Measurements from ENCODE around the gene HRH4.

Gene HRH4

GRCh38 chr18:24506175-24506574 is 45.7 kb downstream of the HRH4 start:
- DNase-seq (ENCODE audit: low read depth in 2 of 2), result no peak

DNA sequence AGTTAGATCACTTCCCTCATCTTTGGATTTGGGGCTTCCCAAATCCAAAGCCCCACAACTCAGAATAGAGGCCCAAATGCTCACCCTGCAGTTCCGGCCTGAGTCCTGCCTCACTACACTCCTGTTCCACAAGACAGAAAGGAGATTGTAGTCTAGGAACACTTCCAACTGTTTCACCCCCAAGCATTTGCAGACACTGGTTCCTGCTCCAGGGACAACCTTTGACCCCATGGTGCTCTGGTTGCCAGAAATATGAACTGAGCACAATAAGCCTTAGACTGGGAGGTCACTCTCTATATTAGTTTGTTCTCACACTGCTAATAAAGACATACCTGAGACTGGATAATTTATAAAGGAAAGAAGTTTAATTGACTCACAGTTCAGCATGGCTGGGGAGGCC is 49.0 kb downstream of the HRH4 start:
- DNase-seq (ENCODE audit: low read depth in 2 of 2), result no peak

- no peak for DNase-seq (ENCODE audit: low read depth in 2 of 2)
These were observed 54.0 kb downstream of the HRH4 start for GRCh38 chr18:24514439-24514838.

DNA sequence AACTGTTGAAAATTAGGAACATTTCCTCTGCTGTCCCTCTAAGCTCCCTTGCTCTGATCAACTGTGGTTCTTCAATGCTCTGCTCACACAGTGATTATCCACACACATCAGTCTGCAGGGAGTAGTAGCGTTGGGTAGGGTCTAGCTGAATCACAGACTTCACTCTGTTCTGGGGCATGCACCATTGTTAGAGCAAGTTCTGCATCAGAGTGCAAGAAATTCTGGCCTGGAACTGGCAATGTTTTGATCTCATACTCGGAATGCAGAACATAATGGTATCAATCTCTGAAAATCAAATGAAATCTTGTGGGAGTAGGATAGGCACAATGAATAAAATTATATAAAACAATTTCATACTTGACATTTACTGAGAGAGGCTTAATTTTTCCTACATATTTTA is 55.3 kb downstream of the HRH4 start:
- DNase-seq (ENCODE audit: low read depth in 2 of 2), result no peak

GRCh38 chr18:24516261-24516660 is 55.8 kb downstream of the HRH4 start:
- no peak for DNase-seq (ENCODE audit: low read depth in 2 of 2)

- no peak for DNase-seq (ENCODE audit: low read depth in 2 of 2)
These were observed 57.1 kb downstream of the HRH4 start for GRCh38 chr18:24517554-24517953.

GRCh38 chr18:24518596-24518995 is 58.2 kb downstream of the HRH4 start:
- DNase-seq (ENCODE audit: low read depth in 2 of 2), result no peak
